A549 treated with AZD9567 at 1 μM for 4 hours (cell line): ENCODE data around the gene AFAP1L1. TPM values are rescaled to one million over a fixed set of nuclear protein-coding genes. Genes with fewer than 3 reads are reported as not detected.

Experiments
- total RNA-seq: library from RNA; stranded (reverse); fragments of 200-300 nt; extraction: Qiagen RNA extraction; gene quantifications from 5 replicates; pipeline ENCODE4 v1.2.3, GENCODE V29; 2022; ENCODE audit not compliant: insufficient read depth

Gene AFAP1L1
- total RNA-seq: 8.9 to 13.8 TPM (median 11.3 TPM) in 5 replicates

GRCh38 chr5:149271716-149272563 is at the start of gene AFAP1L1:
Gene AFAP1L1, plus strand, starts transcription at chr5:149271859. Its CDS starts 110 bp downstream, at chr5:149271969.

DNA sequence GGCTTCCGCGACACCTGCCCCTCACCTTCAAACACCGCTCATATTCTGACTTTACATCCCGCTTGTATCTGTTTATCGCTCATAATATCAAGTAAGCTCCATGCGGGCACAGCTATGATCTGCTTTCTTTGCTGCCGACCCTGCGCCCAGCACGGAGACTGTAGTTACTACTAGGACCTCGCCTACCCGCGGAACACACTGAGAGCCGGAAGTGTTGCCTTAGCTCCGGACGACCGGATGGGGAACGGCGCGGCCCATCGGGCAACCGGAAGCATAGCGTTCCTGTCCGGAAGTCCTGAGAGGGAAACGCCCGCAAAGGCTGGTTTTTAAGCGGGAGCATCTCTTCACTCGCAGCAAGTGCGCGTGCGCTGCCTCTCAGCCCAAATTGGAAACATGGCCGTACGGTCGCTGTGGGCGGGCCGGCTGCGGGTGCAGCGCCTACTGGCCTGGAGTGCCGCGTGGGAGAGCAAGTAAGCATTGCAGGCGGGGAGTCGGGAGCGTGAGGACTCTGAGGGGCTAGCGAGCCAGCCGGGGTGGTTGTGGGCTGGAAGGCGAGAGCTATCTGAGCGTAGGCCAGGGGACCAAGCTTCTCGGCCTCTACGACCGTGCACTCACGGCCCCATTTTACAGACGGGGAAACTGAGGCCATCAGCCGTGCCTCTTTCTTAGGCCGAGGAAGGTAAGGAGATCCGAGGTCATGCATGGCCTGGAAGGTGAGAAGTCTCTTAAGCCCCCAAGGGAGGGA is 73.7 kb downstream of the AFAP1L1 start, which contains the start of gene GRPEL2:
Gene GRPEL2, plus strand, starts transcription at position 353 of the 745 bp plus-strand sequence. Its CDS starts 41 bp downstream, at position 394.

DNA sequence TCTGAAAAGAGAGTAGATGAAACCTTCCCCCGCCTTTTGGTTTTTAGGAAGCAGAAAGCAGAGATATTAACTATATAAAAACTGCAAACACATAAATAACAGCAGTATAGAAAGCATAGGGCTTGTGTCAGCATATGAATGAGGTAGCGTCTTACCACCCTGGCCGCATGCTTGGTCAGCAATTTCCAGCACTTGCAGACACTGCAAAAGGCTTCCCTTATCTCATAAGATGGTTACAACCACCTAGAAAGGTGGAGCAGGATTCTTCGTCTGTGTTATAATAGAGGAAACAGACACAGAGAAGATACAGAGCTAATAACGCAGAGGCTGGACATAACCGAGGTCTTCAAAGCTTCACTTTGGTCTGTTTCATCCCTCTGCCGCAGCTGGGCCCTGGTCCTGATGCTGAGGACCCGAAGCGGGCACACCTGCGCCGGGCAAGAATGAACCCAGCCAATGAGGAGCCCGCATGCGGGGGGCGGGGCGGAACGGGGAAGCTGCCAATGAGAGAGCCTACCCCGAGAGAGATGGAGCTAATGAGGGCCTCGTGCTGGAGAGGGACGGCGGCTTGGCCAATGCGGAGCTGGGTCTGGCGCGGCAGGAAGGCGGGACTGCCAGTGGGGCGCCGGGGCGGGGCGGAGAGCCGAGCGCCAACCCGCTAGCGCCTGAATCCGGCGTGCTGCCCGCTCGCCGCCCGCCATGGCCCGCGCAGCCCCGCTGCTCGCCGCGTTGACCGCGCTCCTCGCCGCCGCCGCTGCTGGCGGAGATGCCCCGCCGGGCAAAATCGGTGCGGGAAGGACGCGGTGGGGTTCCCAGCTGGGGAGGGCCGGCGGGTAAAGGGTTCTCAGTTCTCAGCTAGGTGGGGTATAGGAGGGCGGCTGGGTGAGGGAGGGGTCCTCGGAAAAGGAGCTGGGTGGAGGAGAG is 86.0 kb downstream of the AFAP1L1 start, which contains the start of gene PCYOX1L:
Gene PCYOX1L, plus strand, starts transcription at position 677 of the 924 bp plus-strand sequence. Its CDS starts 23 bp downstream, at position 700.

DNA sequence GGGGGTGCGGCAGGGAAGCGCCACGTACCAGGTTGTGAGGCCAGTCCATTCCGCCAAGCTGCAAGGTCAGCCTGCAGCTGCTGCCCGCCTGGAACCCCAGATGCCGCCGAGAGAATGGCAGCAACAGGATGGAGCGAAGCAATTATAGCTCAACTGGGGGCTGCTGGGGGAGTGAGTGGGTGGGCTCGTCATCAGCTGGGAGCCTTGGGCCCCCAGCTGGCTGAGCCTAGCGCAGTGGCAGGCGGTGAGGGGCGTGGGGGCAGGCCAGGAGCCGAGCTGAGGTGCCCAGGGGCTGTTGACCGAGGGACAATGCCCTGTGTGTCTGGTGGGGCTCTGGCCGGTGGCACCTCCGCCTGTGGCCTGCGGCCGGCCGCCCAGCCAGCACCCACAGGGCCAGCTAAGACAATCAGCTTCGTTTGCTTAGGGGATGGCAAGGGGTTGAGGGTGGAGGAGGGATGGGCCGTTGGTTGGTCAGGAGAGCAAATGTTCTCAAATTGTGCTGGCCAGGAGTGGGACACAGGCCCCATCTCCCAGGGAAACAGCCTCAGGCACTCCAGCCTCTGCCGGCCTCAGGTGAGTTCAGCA is 107.6 kb downstream of the AFAP1L1 start, which contains the start of gene IL17B:
Gene IL17B, minus strand, starts transcription at position 116 of the 585 bp plus-strand sequence. Its CDS starts 67 bp downstream, at position 49.

Other genes with a start within 250 kb of the AFAP1L1 start
- gene SH3TC2, start 208.8 kb upstream of the AFAP1L1 start, total RNA-seq: 0.35 to 0.55 TPM (median 0.46 TPM) in 4 of 5 replicates, not detected in the other
- gene ABLIM3, start 130.4 kb upstream of the AFAP1L1 start, total RNA-seq: 17.4 to 22.7 TPM (median 20.5 TPM) in 5 replicates
- 6.3 to 9.7 TPM (median 7.5 TPM) in 5 replicates for gene GRPEL2, start 73.6 kb downstream of the AFAP1L1 start, total RNA-seq
- gene PCYOX1L, start 86.2 kb downstream of the AFAP1L1 start, total RNA-seq: 0.79 to 4.1 TPM (median 3.7 TPM) in 5 replicates
- gene IL17B, start 107.4 kb downstream of the AFAP1L1 start, total RNA-seq: 0.13 to 0.38 TPM in 2 of 5 replicates, not detected in the others